Osteoblast (primary cell): ENCODE measurements around the gene PLPP2. TPM values are rescaled to one million over a fixed set of nuclear protein-coding genes. Genes with fewer than 3 reads are reported as not detected.
A peak's percentile ranks its signal among the peaks of the same experiment; 100 is the strongest.
"Not testable (repeated sequence)": the region's sequence is repeated elsewhere in the genome, so short reads cannot be mapped to it uniquely, and the experiment has no call there.

ENCODE experiments used
- DNase-seq: peaks from one replicate; pipeline ENCODE4 v3.0.0; 2011; ENCODE audit warnings: low spot score, mixed read lengths; ENCODE audit not compliant: insufficient read length; ENCODE audit errors: missing footprints
- H2AFZ ChIP-seq: 2 replicates; pipeline ENCODE4 v1.6.0; 2011; ENCODE audit warnings: mild to moderate bottlenecking, low read length
- H3K27ac ChIP-seq: 2 replicates; pipeline ENCODE4 v1.5.1; 2011; ENCODE audit warnings: mild to moderate bottlenecking, low read depth, low read length, moderate library complexity
- H3K27me3 ChIP-seq: 2 replicates; pipeline ENCODE4 v1.6.0; 2012; ENCODE audit warnings: mild to moderate bottlenecking, control low read depth, inconsistent platforms, low read length, moderate library complexity; ENCODE audit not compliant: insufficient read depth
- H3K36me3 ChIP-seq: 2 replicates; pipeline ENCODE4 v1.5.1; 2011; ENCODE audit warnings: mild to moderate bottlenecking, low read length, control low read depth, moderate library complexity; ENCODE audit not compliant: insufficient read depth
- H3K4me1 ChIP-seq: 2 replicates; pipeline ENCODE4 v1.5.1; 2011; ENCODE audit warnings: mild to moderate bottlenecking, low read length, control low read depth, moderate library complexity; ENCODE audit not compliant: insufficient read depth
- H3K4me2 ChIP-seq: 2 replicates; pipeline ENCODE4 v1.6.0; 2011; ENCODE audit warnings: mild to moderate bottlenecking, low read length; ENCODE audit not compliant: insufficient read depth
- H3K4me3 ChIP-seq: fragments of 200-600 bp; sonication (generic); 3 replicates; pipeline ENCODE4 v1.5.1; 2012; ENCODE audit warnings: mild to moderate bottlenecking, low read length, inconsistent platforms; ENCODE audit not compliant: insufficient read depth
- H3K79me2 ChIP-seq: 2 replicates; pipeline ENCODE4 v1.6.0; 2012; ENCODE audit warnings: mild to moderate bottlenecking, low read length, control low read depth, inconsistent platforms; ENCODE audit not compliant: insufficient read depth
- H3K9me3 ChIP-seq: 2 replicates; pipeline ENCODE4 v1.5.1; 2011; ENCODE audit warnings: low read depth, low read length, control low read depth
- H4K20me1 ChIP-seq: 2 replicates; pipeline ENCODE4 v1.6.0; 2012; ENCODE audit warnings: mild to moderate bottlenecking, low read length, control low read depth; ENCODE audit not compliant: insufficient read depth
- total RNA-seq: library from RNA; depleted of rRNA; stranded (reverse); fragments of >200 nt; gene quantifications from 2 replicates; pipeline ENCODE4 v1.2.3, GENCODE V29; 2012
- TF ChIP-seq, protein P1 (sequence below): IDR thresholded peaks from 2 replicates; pipeline ENCODE4 v1.5.1; 2011; ENCODE audit warnings: mild to moderate bottlenecking, low read depth, low read length, moderate library complexity; ENCODE audit errors: extremely low read depth

Gene PLPP2
- total RNA-seq, 1 donor = 1.1 TPM

DNA sequence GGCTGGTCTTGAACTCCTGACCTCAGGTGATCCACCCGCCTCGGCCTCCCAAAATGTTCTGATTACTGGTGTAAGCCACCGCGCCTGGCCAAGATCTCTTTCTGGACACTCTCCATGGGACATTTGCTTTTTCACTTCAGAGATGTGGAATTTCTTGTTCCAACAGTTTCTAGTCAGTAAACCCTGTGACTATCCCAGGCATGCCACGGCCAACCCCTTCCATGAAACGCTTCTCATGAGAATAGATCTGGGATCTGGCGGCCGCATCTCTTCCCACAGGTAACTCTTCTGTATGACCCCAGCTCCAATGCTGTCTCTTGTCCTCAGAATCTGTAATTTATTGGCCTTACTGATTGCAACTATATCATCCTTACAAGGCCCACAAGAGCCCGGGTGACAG, 16.2 kb downstream of the PLPP2 start:
- Histone ChIP-seq H4K20me1 (no peaks in the 10 kb centered on the region), H3K27me3 (peaks cover 6% of the 10 kb centered on the region), H3K4me3 (no peak overlapping the region), H3K36me3 (no peaks in the 10 kb centered on the region), H2AFZ (no peak overlapping the region), H3K79me2 (no peaks in the 10 kb centered on the region), H3K9me3 (no peaks in the 10 kb centered on the region), H3K27ac (no peak overlapping the region), H3K4me1 (no peaks in the 10 kb centered on the region), H3K4me2 (no peak overlapping the region)
- peak; percentile 42 for DNase-seq
- TF ChIP-seq, protein P1, sequence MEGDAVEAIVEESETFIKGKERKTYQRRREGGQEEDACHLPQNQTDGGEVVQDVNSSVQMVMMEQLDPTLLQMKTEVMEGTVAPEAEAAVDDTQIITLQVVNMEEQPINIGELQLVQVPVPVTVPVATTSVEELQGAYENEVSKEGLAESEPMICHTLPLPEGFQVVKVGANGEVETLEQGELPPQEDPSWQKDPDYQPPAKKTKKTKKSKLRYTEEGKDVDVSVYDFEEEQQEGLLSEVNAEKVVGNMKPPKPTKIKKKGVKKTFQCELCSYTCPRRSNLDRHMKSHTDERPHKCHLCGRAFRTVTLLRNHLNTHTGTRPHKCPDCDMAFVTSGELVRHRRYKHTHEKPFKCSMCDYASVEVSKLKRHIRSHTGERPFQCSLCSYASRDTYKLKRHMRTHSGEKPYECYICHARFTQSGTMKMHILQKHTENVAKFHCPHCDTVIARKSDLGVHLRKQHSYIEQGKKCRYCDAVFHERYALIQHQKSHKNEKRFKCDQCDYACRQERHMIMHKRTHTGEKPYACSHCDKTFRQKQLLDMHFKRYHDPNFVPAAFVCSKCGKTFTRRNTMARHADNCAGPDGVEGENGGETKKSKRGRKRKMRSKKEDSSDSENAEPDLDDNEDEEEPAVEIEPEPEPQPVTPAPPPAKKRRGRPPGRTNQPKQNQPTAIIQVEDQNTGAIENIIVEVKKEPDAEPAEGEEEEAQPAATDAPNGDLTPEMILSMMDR = no peak

DNA sequence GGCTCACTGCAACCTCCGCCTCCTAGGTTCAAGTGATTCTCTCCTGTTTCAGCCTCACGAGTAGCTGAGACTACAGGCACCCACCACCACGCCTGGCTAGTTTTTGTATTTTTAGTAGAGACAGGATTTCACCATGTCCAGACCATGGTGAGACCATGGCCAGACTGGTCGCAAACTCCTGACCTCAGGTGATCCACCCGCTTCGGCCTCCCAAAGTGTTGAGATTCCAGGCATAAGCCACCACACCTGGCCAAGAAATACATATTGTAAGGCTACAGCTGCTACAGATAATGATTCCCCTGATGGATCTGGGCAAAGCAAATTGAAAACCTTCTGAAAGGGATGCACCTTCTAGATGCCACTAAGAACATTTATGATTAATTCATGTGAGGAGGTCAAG, 17.8 kb downstream of the PLPP2 start:
- peaks cover 10% of the 10 kb centered on the region for H3K27me3 ChIP-seq
- no peaks in the 10 kb centered on the region for H4K20me1 ChIP-seq
- H2AFZ ChIP-seq = no peak overlapping the region
- no peaks in the 10 kb centered on the region for H3K4me1 ChIP-seq
- H3K4me3 ChIP-seq = no peak overlapping the region
- H3K4me2 ChIP-seq = no peak overlapping the region
- H3K79me2 ChIP-seq = no peaks in the 10 kb centered on the region
- no peaks in the 10 kb centered on the region for H3K36me3 ChIP-seq
- H3K27ac ChIP-seq = no peak overlapping the region
- TF ChIP-seq, protein P1 = no peak
- no peak for DNase-seq
- H3K9me3 ChIP-seq = no peaks in the 10 kb centered on the region

DNA sequence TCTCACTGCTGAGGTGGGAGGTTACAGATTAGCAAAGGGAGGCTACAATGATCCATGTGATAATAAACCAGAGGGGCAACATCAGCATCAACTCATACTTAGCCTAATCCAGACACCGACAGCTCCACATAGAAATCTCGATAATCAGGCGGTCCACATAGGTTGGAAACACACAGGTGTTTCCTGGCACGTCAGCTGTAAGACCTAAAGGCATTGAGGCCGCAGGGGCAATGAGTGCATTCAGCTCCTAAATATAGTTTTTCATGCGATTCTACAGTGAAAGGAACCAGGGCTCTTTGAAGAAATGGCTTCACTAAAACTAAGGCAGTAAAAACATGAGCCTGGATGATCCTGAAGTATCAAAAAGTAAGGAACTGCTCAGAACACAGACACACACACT, 19.3 kb downstream of the PLPP2 start:
- Histone ChIP-seq H3K36me3 (no peaks in the 10 kb centered on the region), H3K27ac (no peak overlapping the region), H3K9me3 (no peaks in the 10 kb centered on the region), H4K20me1 (no peaks in the 10 kb centered on the region), H2AFZ (no peak overlapping the region), H3K27me3 (peaks cover 13% of the 10 kb centered on the region), H3K4me2 (no peak overlapping the region), H3K4me3 (no peak overlapping the region), H3K79me2 (no peaks in the 10 kb centered on the region), H3K4me1 (peaks cover 4% of the 10 kb centered on the region)
- TF ChIP-seq, protein P1 = no peak
- no peak for DNase-seq

DNA sequence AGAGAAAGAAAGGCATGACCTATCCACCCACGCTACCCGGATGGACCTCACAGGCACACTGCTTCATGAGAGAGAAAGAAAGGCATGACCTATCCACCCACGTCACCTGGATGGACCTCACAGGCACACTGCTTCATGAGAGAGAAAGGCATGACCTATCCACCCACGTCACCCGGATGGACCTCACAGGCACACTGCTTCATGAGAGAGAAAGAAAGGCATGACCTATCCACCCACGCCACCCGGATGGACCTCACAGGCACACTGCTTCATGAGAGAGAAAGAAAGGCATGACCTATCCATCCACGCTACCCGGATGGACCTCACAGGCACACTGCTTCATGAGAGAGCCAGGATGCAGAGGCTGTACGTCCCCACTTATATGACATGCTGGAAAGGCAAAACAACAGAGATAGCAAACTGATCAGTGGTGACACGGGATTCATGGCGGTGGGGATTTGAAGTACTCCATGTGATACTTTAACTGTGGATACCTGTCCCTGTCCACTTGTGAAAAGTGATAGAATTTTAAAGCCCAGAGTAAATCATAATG, 20.4 kb downstream of the PLPP2 start:
- not testable (repeated sequence) for H3K79me2 ChIP-seq, H3K9me3 ChIP-seq, H4K20me1 ChIP-seq, H3K36me3 ChIP-seq, H3K27ac ChIP-seq, H3K4me1 ChIP-seq, H3K4me3 ChIP-seq, H2AFZ ChIP-seq, H3K4me2 ChIP-seq
- peak; percentile 0 for DNase-seq
- peaks cover 20% of the 10 kb centered on the region for H3K27me3 ChIP-seq
